ENCODE results near the gene SIGLEC8. TPM values are rescaled to one million over a fixed set of nuclear protein-coding genes. Genes with fewer than 3 reads are reported as not detected.

Gene SIGLEC8
- total RNA-seq, 1 donor from 2014 or later: 0.52 TPM

GRCh38 chr19:51410950-51411748 is 47.1 kb downstream of the SIGLEC8 start:
- no peaks in the 10 kb centered on the region for H3K4me1 ChIP-seq (ENCODE audit: control insufficient read depth in 3 of 3, insufficient read depth in 3 of 3, low read length in 3 of 3)
- no peak overlapping the region for H3K4me3 ChIP-seq (ENCODE audit: low read length in 3 of 3)
- H3K27me3 ChIP-seq (ENCODE audit: control insufficient read depth in 3 of 3, insufficient read depth in 3 of 3, low read length in 3 of 3): peaks cover 0 to 5% (median 0%) of the 10 kb centered on the region in 3 donors
- peaks cover 0 to 3% (median 0%) of the 10 kb centered on the region in 3 donors for H3K9me3 ChIP-seq (ENCODE audit: control insufficient read depth in 3 of 3, low read length in 3 of 3)
- no peaks in the 10 kb centered on the region for H3K36me3 ChIP-seq (ENCODE audit: control insufficient read depth in 3 of 3, insufficient read depth in 3 of 3, low read length in 3 of 3)
- no peak overlapping the region for H3K27ac ChIP-seq (ENCODE audit: low read depth, low read length)
- H3K9ac ChIP-seq (ENCODE audit: low read depth in 1 of 3, low read length in 3 of 3): no peak overlapping the region

GRCh38 chr19:51407511-51408131 is 50.6 kb downstream of the SIGLEC8 start:
- peaks cover 0 to 5% (median 3%) of the 10 kb centered on the region in 3 donors for H3K9me3 ChIP-seq (ENCODE audit: control insufficient read depth in 3 of 3, low read length in 3 of 3)
- H3K4me1 ChIP-seq (ENCODE audit: control insufficient read depth in 3 of 3, insufficient read depth in 3 of 3, low read length in 3 of 3): no peaks in the 10 kb centered on the region
- no peak overlapping the region for H3K27ac ChIP-seq (ENCODE audit: low read depth, low read length)
- H3K27me3 ChIP-seq (ENCODE audit: control insufficient read depth in 3 of 3, insufficient read depth in 3 of 3, low read length in 3 of 3): peaks cover 0 to 2% (median 0%) of the 10 kb centered on the region in 3 donors
- no peak overlapping the region for H3K9ac ChIP-seq (ENCODE audit: low read depth in 1 of 3, low read length in 3 of 3)
- no peaks in the 10 kb centered on the region for H3K36me3 ChIP-seq (ENCODE audit: control insufficient read depth in 3 of 3, insufficient read depth in 3 of 3, low read length in 3 of 3)
- no peak overlapping the region for H3K4me3 ChIP-seq (ENCODE audit: low read length in 3 of 3)

DNA sequence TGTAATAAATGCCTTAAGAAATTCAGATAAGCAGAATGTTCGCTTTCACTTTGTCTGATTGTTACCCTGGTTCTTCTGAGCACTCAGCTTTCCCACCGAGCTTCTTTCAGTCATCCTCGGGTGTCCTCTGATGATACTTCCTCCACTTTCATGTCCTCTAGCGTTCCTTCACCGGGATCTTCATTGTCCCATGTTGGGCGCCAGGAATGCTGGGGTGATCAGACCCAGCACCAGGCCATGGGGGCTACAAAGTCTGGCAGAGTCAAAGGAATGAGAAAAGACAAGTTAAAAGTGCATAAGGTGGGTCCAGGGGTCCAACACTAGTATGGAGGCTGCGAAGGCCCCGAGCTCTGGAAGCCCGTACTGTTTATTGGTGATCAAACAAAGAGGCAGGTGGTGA is 56.1 kb downstream of the SIGLEC8 start:
- no peaks in the 10 kb centered on the region for H3K4me1 ChIP-seq (ENCODE audit: control insufficient read depth in 3 of 3, insufficient read depth in 3 of 3, low read length in 3 of 3)
- no peak overlapping the region for H3K9ac ChIP-seq (ENCODE audit: low read depth in 1 of 3, low read length in 3 of 3)
- H3K27ac ChIP-seq (ENCODE audit: low read depth, low read length): no peak overlapping the region
- peaks cover 0 to 5% (median 3%) of the 10 kb centered on the region in 3 donors for H3K9me3 ChIP-seq (ENCODE audit: control insufficient read depth in 3 of 3, low read length in 3 of 3)
- no peaks in the 10 kb centered on the region for H3K36me3 ChIP-seq (ENCODE audit: control insufficient read depth in 3 of 3, insufficient read depth in 3 of 3, low read length in 3 of 3)
- no peak overlapping the region for H3K4me3 ChIP-seq (ENCODE audit: low read length in 3 of 3)
- no peaks in the 10 kb centered on the region for H3K27me3 ChIP-seq (ENCODE audit: control insufficient read depth in 3 of 3, insufficient read depth in 3 of 3, low read length in 3 of 3)

Small RNA genes lying within 50 kb of the gene (small RNA-seq; reads per million reads assigned to genes)
- gene AC020914.3: not detected
- not detected for gene AC020914.5

Other genes with a start within 250 kb of the SIGLEC8 start
- gene CD33, start 233.4 kb downstream of the SIGLEC8 start, total RNA-seq: 0.52 TPM
- gene SIGLECL1, start 207.4 kb downstream of the SIGLEC8 start, total RNA-seq: not detected
- gene IGLON5, start 146.8 kb downstream of the SIGLEC8 start, total RNA-seq: not detected
- gene VSIG10L, start 116.3 kb downstream of the SIGLEC8 start, total RNA-seq: 0.52 TPM
- gene ETFB, start 92.1 kb downstream of the SIGLEC8 start, total RNA-seq: 52.2 TPM
- gene CLDND2, start 89.5 kb downstream of the SIGLEC8 start, total RNA-seq: not detected
- not detected for gene NKG7, start 85.8 kb downstream of the SIGLEC8 start, total RNA-seq
- not detected for gene LIM2, start 70.5 kb downstream of the SIGLEC8 start, total RNA-seq
- gene C19orf84, start 67.9 kb downstream of the SIGLEC8 start, total RNA-seq: not detected
- 1.6 TPM for gene SIGLEC10, start 40.8 kb downstream of the SIGLEC8 start, total RNA-seq
- gene CEACAM18, start 20.1 kb upstream of the SIGLEC8 start, total RNA-seq: not detected
- gene SIGLEC12, start 43.3 kb upstream of the SIGLEC8 start, total RNA-seq: not detected
- gene SIGLEC6, start 73.2 kb upstream of the SIGLEC8 start, total RNA-seq: 1.6 TPM
- gene ZNF175, start 112.8 kb upstream of the SIGLEC8 start, total RNA-seq: 3.7 TPM
- 1.6 TPM for gene SIGLEC5, start 171.9 kb upstream of the SIGLEC8 start, total RNA-seq
- not detected for gene SIGLEC14, start 188.4 kb upstream of the SIGLEC8 start, total RNA-seq
- 4.7 TPM for gene SPACA6, start 234.9 kb upstream of the SIGLEC8 start, total RNA-seq